GM12891 (cell line): ENCODE measurements around the gene C5orf52.
"Not testable (repeated sequence)": the region's sequence is repeated elsewhere in the genome, so short reads cannot be mapped to it uniquely, and the experiment has no call there.

ENCODE experiments used
- POLR2A ChIP-seq: IDR thresholded peaks from 2 replicates; pipeline ENCODE4 v1.6.1; 2011; ENCODE audit warnings: low read depth, low read length, control low read depth
- POLR2AphosphoS5 ChIP-seq: IDR thresholded peaks from 2 replicates; pipeline ENCODE4 v1.6.1; 2011; ENCODE audit warnings: low read depth, low read length, control low read depth
- POU2F2 ChIP-seq: IDR thresholded peaks from 2 replicates; pipeline ENCODE4 v1.6.1; 2011; ENCODE audit warnings: low read depth, mild to moderate bottlenecking, control low read depth, low read length, moderate library complexity
- TAF1 ChIP-seq: IDR thresholded peaks from 2 replicates; pipeline ENCODE4 v1.6.1; 2011; ENCODE audit warnings: low read depth, low read length, control low read depth

DNA sequence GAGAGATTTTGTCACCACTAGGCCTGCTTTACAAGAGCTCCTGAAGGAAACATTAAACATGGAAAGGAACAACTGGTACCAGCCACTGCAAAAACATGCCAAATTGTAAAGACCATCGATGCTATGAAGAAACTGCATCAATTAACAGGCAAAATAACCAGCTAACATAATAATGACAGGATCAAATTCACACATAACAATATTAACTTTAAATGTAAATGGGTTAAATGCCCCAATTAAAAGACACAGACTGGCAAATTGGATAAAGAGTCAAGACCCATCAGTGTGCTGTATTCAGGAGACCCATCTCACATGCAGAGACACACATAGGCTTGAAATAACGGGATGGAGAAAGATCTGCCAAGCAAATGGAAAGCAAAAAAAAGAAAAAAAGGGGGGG, 51.6 kb downstream of the C5orf52 start:
- not testable (repeated sequence) for TF ChIP-seq POLR2A, TAF1, POLR2AphosphoS5, POU2F2
